Activated naive CD4-positive, alpha-beta T cell treated with Interleukin-2 at 50 U/mL for 16 hours (primary cell): ENCODE results near the gene GPS1.

Experiments
- DNase-seq: peaks from one replicate; pipeline ENCODE4 v3.0.0-alpha.2; 2020

Gene GPS1

GRCh38 chr17:82061047-82061925, 9.6 kb downstream of the GPS1 start:
- no peak for DNase-seq

- DNase-seq, result no peak
These were observed 10.6 kb downstream of the GPS1 start for GRCh38 chr17:82062076-82062983.

GRCh38 chr17:82062984-82063368, 11.3 kb downstream of the GPS1 start:
- DNase-seq, result no peak

GRCh38 chr17:82063424-82064415, 12.0 kb downstream of the GPS1 start:
- DNase-seq, result no peak

- no peak for DNase-seq
These were observed 12.9 kb downstream of the GPS1 start for GRCh38 chr17:82064433-82065192.

GRCh38 chr17:82065193-82065637, 13.5 kb downstream of the GPS1 start:
- DNase-seq, result peak; percentile 51

- DNase-seq, result peak; percentile 72
These were observed 14.1 kb downstream of the GPS1 start, which contains the start of gene DUS1L for GRCh38 chr17:82065638-82066303. Gene DUS1L, minus strand, starts transcription at chr17:82065804. Its CDS starts 745 bp downstream, at chr17:82065059.

GRCh38 chr17:82070611-82071010, 18.9 kb downstream of the GPS1 start:
- DNase-seq, result no peak

GRCh38 chr17:82072827-82073226, 21.1 kb downstream of the GPS1 start:
- no peak for DNase-seq

GRCh38 chr17:82073446-82073845, 21.7 kb downstream of the GPS1 start:
- DNase-seq, result no peak

- no peak for DNase-seq
These were observed 24.5 kb downstream of the GPS1 start for GRCh38 chr17:82076018-82076784.

GRCh38 chr17:82076785-82077591, 25.3 kb downstream of the GPS1 start:
- DNase-seq, result no peak

GRCh38 chr17:82077617-82078358, 26.1 kb downstream of the GPS1 start:
- no peak for DNase-seq

GRCh38 chr17:82078433-82078832, 26.7 kb downstream of the GPS1 start:
- DNase-seq, result no peak

- DNase-seq, result no peak
These were observed 27.4 kb downstream of the GPS1 start for GRCh38 chr17:82079001-82079677.

- DNase-seq, result no peak
These were observed 28.5 kb downstream of the GPS1 start for GRCh38 chr17:82080048-82080788.
